Measurements from ENCODE around the gene ALOX15. TPM values are rescaled to one million over a fixed set of nuclear protein-coding genes. Genes with fewer than 3 reads are reported as not detected.
"Not testable (repeated sequence)": the region's sequence is repeated elsewhere in the genome, so short reads cannot be mapped to it uniquely, and the experiment has no call there.

Gene ALOX15
- total RNA-seq, 2 experiments from 2014 or later, result not detected

- intact Hi-C loops (cut with micrococcal nuclease), result no loop called here
- H3K36me3 Mint-ChIP-seq, result peaks cover 42% of the 10 kb centered on the region
- CTCF ChIA-PET, result no interaction called here
- POLR2A ChIA-PET, result no interaction called here
- H3K4me1 Mint-ChIP-seq (ENCODE audit: low read depth), result no peaks in the 10 kb centered on the region
- no peak overlapping the region for H3K27ac Mint-ChIP-seq
- no peak overlapping the region for H3K4me3 Mint-ChIP-seq
- no peaks in the 10 kb centered on the region for H3K27me3 Mint-ChIP-seq
- no peak for DNase-seq
- H3K9me3 Mint-ChIP-seq, result no peaks in the 10 kb centered on the region
Measured at GRCh38 chr17:4672055-4672630, 30.7 kb upstream of the ALOX15 start.

- Mint-ChIP-seq H3K36me3 (peaks cover 10% of the 10 kb centered on the region), H3K27me3 (no peaks in the 10 kb centered on the region), H3K27ac (no peak overlapping the region), H3K4me3 (no peak overlapping the region), H3K9me3 (no peaks in the 10 kb centered on the region), H3K4me1 (ENCODE audit: low read depth) (no peaks in the 10 kb centered on the region)
- intact Hi-C loops (cut with micrococcal nuclease), result no loop called here
- ChIA-PET POLR2A (interaction anchor here (0.9 kb wide), 1 partner anchor 98 kb away, joined by 3 read pairs; no protein-coding TSS in a partner anchor), CTCF (no interaction called here)
- no peak for DNase-seq
Measured at GRCh38 chr17:4667166-4667565, 25.7 kb upstream of the ALOX15 start.

GRCh38 chr17:4666296-4666695 lies 24.8 kb upstream of the ALOX15 start:
- H3K27ac Mint-ChIP-seq, result no peak overlapping the region
- intact Hi-C loops (cut with micrococcal nuclease), result no loop called here
- H3K4me1 Mint-ChIP-seq (ENCODE audit: low read depth), result no peaks in the 10 kb centered on the region
- H3K9me3 Mint-ChIP-seq, result no peaks in the 10 kb centered on the region
- H3K27me3 Mint-ChIP-seq, result no peaks in the 10 kb centered on the region
- ChIA-PET CTCF (no interaction called here), POLR2A (no interaction called here)
- no peak for DNase-seq
- H3K4me3 Mint-ChIP-seq, result no peak overlapping the region
- peaks cover 7% of the 10 kb centered on the region for H3K36me3 Mint-ChIP-seq

DNA sequence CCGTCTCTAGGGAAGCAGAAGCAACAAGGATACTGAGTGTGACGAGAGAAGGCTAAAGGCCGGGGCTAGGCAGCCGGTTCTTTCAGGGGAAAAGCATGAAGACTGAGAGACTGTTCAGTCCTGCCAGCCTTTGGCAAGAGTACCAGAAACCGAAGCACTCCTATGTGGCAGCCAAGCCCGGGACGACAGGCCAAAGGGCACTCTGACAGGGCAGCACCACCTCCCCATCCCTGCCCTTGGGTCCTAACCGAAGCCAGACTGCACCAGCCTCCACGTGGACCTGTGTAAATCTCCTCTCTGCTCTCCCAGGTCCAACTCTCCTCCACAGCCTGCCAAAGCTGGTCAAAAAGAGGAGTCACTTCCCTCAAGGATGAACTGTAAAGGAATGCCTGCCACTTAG lies 23.5 kb upstream of the ALOX15 start:
- H3K4me3 Mint-ChIP-seq, result no peak overlapping the region
- POLR2A ChIA-PET, result no interaction called here

GRCh38 chr17:4664230-4664629 lies 22.8 kb upstream of the ALOX15 start:
- ChIA-PET POLR2A (no interaction called here), CTCF (interaction anchor here (1.0 kb wide), 1 partner anchor 99 kb away, joined by 3 read pairs; no protein-coding TSS in a partner anchor)
- no peaks in the 10 kb centered on the region for H3K9me3 Mint-ChIP-seq
- no peak overlapping the region for H3K27ac Mint-ChIP-seq
- no peak for DNase-seq
- no peak overlapping the region for H3K4me3 Mint-ChIP-seq
- no peaks in the 10 kb centered on the region for H3K4me1 Mint-ChIP-seq (ENCODE audit: low read depth)
- H3K36me3 Mint-ChIP-seq, result no peaks in the 10 kb centered on the region
- H3K27me3 Mint-ChIP-seq, result no peaks in the 10 kb centered on the region
- intact Hi-C loops (cut with micrococcal nuclease), result no loop called here

More for the DNA sequence above, 23.5 kb upstream of the ALOX15 start:
- no peak for DNase-seq
- Mint-ChIP-seq H3K9me3 (no peaks in the 10 kb centered on the region), H3K27ac (no peak overlapping the region), H3K36me3 (no peaks in the 10 kb centered on the region), H3K4me1 (ENCODE audit: low read depth) (no peaks in the 10 kb centered on the region), H3K27me3 (no peaks in the 10 kb centered on the region)
- intact Hi-C loops (cut with micrococcal nuclease), result no loop called here
- CTCF ChIA-PET, result no interaction called here

- Mint-ChIP-seq H3K27me3 (peaks cover 2% of the 10 kb centered on the region), H3K4me3 (no peak overlapping the region), H3K9me3 (no peaks in the 10 kb centered on the region), H3K4me1 (ENCODE audit: low read depth) (peaks cover 2% of the 10 kb centered on the region), H3K27ac (no peak overlapping the region), H3K36me3 (no peaks in the 10 kb centered on the region)
- no peak for DNase-seq
- ChIA-PET CTCF (interaction anchor here (1.0 kb wide), 1 partner anchor 99 kb away, joined by 3 read pairs; no protein-coding TSS in a partner anchor), POLR2A (no interaction called here)
- intact Hi-C loops (cut with micrococcal nuclease), result no loop called here
Measured at GRCh38 chr17:4663711-4664110, 22.2 kb upstream of the ALOX15 start.

GRCh38 chr17:4658478-4659305 lies 17.2 kb upstream of the ALOX15 start:
- H3K4me1 Mint-ChIP-seq (ENCODE audit: low read depth), result peaks cover 12% of the 10 kb centered on the region
- ChIA-PET CTCF (interaction anchor here (0.8 kb wide), 1 partner anchor 92 kb away, joined by 3 read pairs; no protein-coding TSS in a partner anchor), POLR2A (no interaction called here)
- DNase-seq, result peak; percentile 83
- H3K4me3 Mint-ChIP-seq, result no peak overlapping the region
- H3K9me3 Mint-ChIP-seq, result no peaks in the 10 kb centered on the region
- no peak overlapping the region for H3K27ac Mint-ChIP-seq
- no peaks in the 10 kb centered on the region for H3K36me3 Mint-ChIP-seq
- peaks cover 11% of the 10 kb centered on the region for H3K27me3 Mint-ChIP-seq
- intact Hi-C loops (cut with micrococcal nuclease), result loop anchor here (5.0 kb wide), 1 partner anchor 39 kb away; no protein-coding TSS in a partner anchor

GRCh38 chr17:4657678-4658077 lies 16.2 kb upstream of the ALOX15 start:
- DNase-seq, result no peak
- no peak overlapping the region for H3K4me3 Mint-ChIP-seq
- ChIA-PET POLR2A (no interaction called here), CTCF (no interaction called here)
- H3K4me1 Mint-ChIP-seq (ENCODE audit: low read depth), result peaks cover 12% of the 10 kb centered on the region
- no peaks in the 10 kb centered on the region for H3K9me3 Mint-ChIP-seq
- H3K27ac Mint-ChIP-seq, result no peak overlapping the region
- intact Hi-C loops (cut with micrococcal nuclease), result loop anchor here (2.0 to 5.0 kb wide), 2 partner anchors 21 to 40 kb away; no protein-coding TSS in a partner anchor
- H3K27me3 Mint-ChIP-seq, result peaks cover 11% of the 10 kb centered on the region
- H3K36me3 Mint-ChIP-seq, result no peaks in the 10 kb centered on the region

- intact Hi-C loops (cut with micrococcal nuclease), result loop anchor here (2.0 to 5.0 kb wide), 2 partner anchors 23 to 41 kb away; no protein-coding TSS in a partner anchor
- Mint-ChIP-seq H3K27me3 (peaks cover 13% of the 10 kb centered on the region), H3K4me1 (ENCODE audit: low read depth) (peaks cover 12% of the 10 kb centered on the region)
- H3K27ac Mint-ChIP-seq, DNase-seq, POLR2A ChIA-PET, H3K36me3 Mint-ChIP-seq, H3K4me3 Mint-ChIP-seq, H3K9me3 Mint-ChIP-seq: not testable (repeated sequence)
- CTCF ChIA-PET, result interaction anchor here (0.7 kb wide), 1 partner anchor 155 kb away, joined by 3 read pairs; no protein-coding TSS in a partner anchor
Measured at GRCh38 chr17:4655933-4656332, 14.5 kb upstream of the ALOX15 start.

GRCh38 chr17:4652997-4653396 lies 11.5 kb upstream of the ALOX15 start:
- Mint-ChIP-seq H3K27ac (no peak overlapping the region), H3K4me3 (no peak overlapping the region), H3K27me3 (peaks cover 13% of the 10 kb centered on the region), H3K36me3 (no peaks in the 10 kb centered on the region), H3K9me3 (no peaks in the 10 kb centered on the region), H3K4me1 (ENCODE audit: low read depth) (peaks cover 6% of the 10 kb centered on the region)
- ChIA-PET POLR2A (no interaction called here), CTCF (no interaction called here)
- intact Hi-C loops (cut with micrococcal nuclease), result no loop called here
- DNase-seq, result no peak

GRCh38 chr17:4648741-4649140 lies 7.3 kb upstream of the ALOX15 start:
- no peaks in the 10 kb centered on the region for H3K4me1 Mint-ChIP-seq (ENCODE audit: low read depth)
- no peak overlapping the region for H3K27ac Mint-ChIP-seq
- H3K36me3 Mint-ChIP-seq, result no peaks in the 10 kb centered on the region
- no peak for DNase-seq
- ChIA-PET POLR2A (no interaction called here), CTCF (interaction anchor here (1.8 kb wide), 1 partner anchor 82 kb away, joined by 6 read pairs; no protein-coding TSS in a partner anchor)
- H3K27me3 Mint-ChIP-seq, result peaks cover 22% of the 10 kb centered on the region
- H3K9me3 Mint-ChIP-seq, result no peaks in the 10 kb centered on the region
- intact Hi-C loops (cut with micrococcal nuclease), result no loop called here
- H3K4me3 Mint-ChIP-seq, result no peak overlapping the region

DNA sequence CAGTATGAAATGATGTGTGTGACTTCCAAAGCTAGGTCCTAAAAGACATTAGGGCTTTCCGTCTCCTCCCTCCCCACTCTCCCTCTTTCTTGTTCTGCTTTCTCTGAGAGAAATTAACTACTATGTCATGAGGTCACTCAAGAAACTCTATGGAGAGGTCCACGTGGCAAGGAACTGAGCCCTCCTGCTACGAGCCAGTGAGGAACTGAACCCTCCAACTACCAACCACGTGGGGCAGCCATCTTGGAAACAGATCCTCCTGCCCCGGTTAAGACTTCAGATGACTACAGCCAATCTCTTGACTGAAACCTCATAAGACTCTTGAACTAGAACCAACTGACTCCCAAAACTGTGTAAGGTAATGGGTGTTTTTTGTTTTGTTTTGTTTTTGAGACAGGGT lies 4.2 kb upstream of the ALOX15 start:
- Mint-ChIP-seq H3K4me1 (ENCODE audit: low read depth) (peaks cover 8% of the 10 kb centered on the region), H3K36me3 (no peaks in the 10 kb centered on the region), H3K27me3 (peaks cover 49% of the 10 kb centered on the region), H3K9me3 (no peaks in the 10 kb centered on the region), H3K4me3 (no peak overlapping the region), H3K27ac (no peak overlapping the region)
- CTCF ChIA-PET, result interaction anchor here (0.6 kb wide), 1 partner anchor 19 kb away, joined by 4 read pairs; no protein-coding TSS in a partner anchor
- no peak for DNase-seq
- POLR2A ChIA-PET, result no interaction called here
- intact Hi-C loops (cut with micrococcal nuclease), result no loop called here

Data from activated CD4-positive, alpha-beta memory T cell treated with anti-CD3 and anti-CD28 coated beads for 36 hours (primary cell).